ENCODE measurements around the gene EIF2AK2. TPM values are rescaled to one million over a fixed set of nuclear protein-coding genes. Genes with fewer than 3 reads are reported as not detected.
"Not testable (repeated sequence)": the region's sequence is repeated elsewhere in the genome, so short reads cannot be mapped to it uniquely, and the experiment has no call there.

The EIF2AK2 gene
- polyA plus RNA-seq (2014; cell fraction: cytosol; rRNA removed) = 6.5 and 10.7 TPM in 2 replicates
- 2.9 and 3.1 TPM in 2 replicates for polyA plus RNA-seq (2014; cell fraction: nucleus; rRNA removed)

GRCh38 chr2:37156857-37157714 lies at the start of gene EIF2AK2:
Gene EIF2AK2, minus strand, starts transcription at chr2:37156980. Its CDS starts 9,174 bp downstream, at chr2:37147806.
- peak; percentile 56 for DNase-seq (ENCODE audit: low spot score)

GRCh38 chr2:37205689-37206341 lies 49.0 kb upstream of the EIF2AK2 start:
- DNase-seq (ENCODE audit: low spot score) = no peak

GRCh38 chr2:37205071-37205661 lies 48.4 kb upstream of the EIF2AK2 start:
- DNase-seq (ENCODE audit: low spot score) = not testable (repeated sequence)

- no peak for DNase-seq (ENCODE audit: low spot score)
These were observed 46.9 kb upstream of the EIF2AK2 start for GRCh38 chr2:37203708-37204107.

GRCh38 chr2:37201766-37202165 lies 45.0 kb upstream of the EIF2AK2 start:
- no peak for DNase-seq (ENCODE audit: low spot score)

- no peak for DNase-seq (ENCODE audit: low spot score)
These were observed 44.4 kb upstream of the EIF2AK2 start for GRCh38 chr2:37201208-37201607.

- no peak for DNase-seq (ENCODE audit: low spot score)
These were observed 41.9 kb upstream of the EIF2AK2 start for GRCh38 chr2:37198681-37199065.

GRCh38 chr2:37196320-37197195 lies 39.8 kb upstream of the EIF2AK2 start, which contains the start of gene CEBPZOS:
Gene CEBPZOS, plus strand, starts transcription at chr2:37196496. Its CDS starts 3,209 bp downstream, at chr2:37199705.
- DNase-seq (ENCODE audit: low spot score) = peak; percentile 70

- not testable (repeated sequence) for DNase-seq (ENCODE audit: low spot score)
These were observed 39.1 kb upstream of the EIF2AK2 start for GRCh38 chr2:37195862-37196319.

- no peak for DNase-seq (ENCODE audit: low spot score)
These were observed 35.8 kb upstream of the EIF2AK2 start for GRCh38 chr2:37192551-37192950.

- DNase-seq (ENCODE audit: low spot score) = no peak
These were observed 35.0 kb upstream of the EIF2AK2 start for GRCh38 chr2:37191747-37192146.

GRCh38 chr2:37191253-37191652 lies 34.5 kb upstream of the EIF2AK2 start:
- DNase-seq (ENCODE audit: low spot score) = no peak

- no peak for DNase-seq (ENCODE audit: low spot score)
These were observed 33.5 kb upstream of the EIF2AK2 start for GRCh38 chr2:37190290-37190689.

- DNase-seq (ENCODE audit: low spot score) = no peak
These were observed 32.8 kb upstream of the EIF2AK2 start for GRCh38 chr2:37189452-37190153.

- DNase-seq (ENCODE audit: low spot score) = no peak
These were observed 31.8 kb upstream of the EIF2AK2 start, which contains the start of gene SULT6B1 for GRCh38 chr2:37188570-37188969. Gene SULT6B1, minus strand, starts transcription at chr2:37188670. Its CDS starts 30 bp downstream, at chr2:37188640.

- no peak for DNase-seq (ENCODE audit: low spot score)
These were observed 25.2 kb upstream of the EIF2AK2 start for GRCh38 chr2:37181726-37182684.

GRCh38 chr2:37180640-37181039 lies 23.9 kb upstream of the EIF2AK2 start:
- no peak for DNase-seq (ENCODE audit: low spot score)

GRCh38 chr2:37180006-37180639 lies 23.3 kb upstream of the EIF2AK2 start:
- DNase-seq (ENCODE audit: low spot score) = no peak

- no peak for DNase-seq (ENCODE audit: low spot score)
These were observed 17.0 kb upstream of the EIF2AK2 start for GRCh38 chr2:37173741-37174140.
